Right lobe of liver (tissue), 6 donors: ENCODE measurements around the gene HOXA13. TPM values are rescaled to one million over a fixed set of nuclear protein-coding genes. Genes with fewer than 3 reads are reported as not detected.
A peak's percentile ranks its signal among the peaks of the same experiment; 100 is the strongest.

Source experiments
- ATAC-seq, 4 donors: fragments of 200-7000 bp; cut with Tn5 transposase; one replicate each; pipeline ENCODE4 v1.9.1; 2020; ENCODE audit warnings: mild to moderate bottlenecking in 4 of 4, moderate library complexity in 4 of 4
- DNase-seq, 3 donors: peaks; one replicate each; pipeline ENCODE4 v3.0.0-alpha.2; 2020
- H3K27ac ChIP-seq, 3 donors: fragments of 200-600 bp; one replicate each; pipeline ENCODE4 v1.8.0; 2022
- H3K27me3 ChIP-seq, 2 donors: fragments of 200-600 bp; one replicate each; pipeline ENCODE4 v1.8.0; 2022
- H3K36me3 ChIP-seq, 4 donors: fragments of 200-600 bp; sonication (generic) in 1 of 4; one replicate each; pipeline versions ENCODE4 v1.5.1 to v1.8.0; 2017 to 2022; ENCODE audit warnings: control low read depth in 1 of 4
- H3K4me1 ChIP-seq, 4 donors: fragments of 200-600 bp; sonication (generic) in 1 of 4; one replicate each; pipeline versions ENCODE4 v1.5.1 to v1.8.0; 2017 to 2022; ENCODE audit warnings: control low read depth in 1 of 4
- H3K4me3 ChIP-seq, 3 donors: fragments of 200-600 bp; one replicate each; pipeline ENCODE4 v1.8.0; 2022
- H3K9me3 ChIP-seq, 4 donors: fragments of 200-600 bp; sonication (generic) in 1 of 4; one replicate each; pipeline versions ENCODE4 v1.5.1 to v1.8.0; 2017 to 2022; ENCODE audit warnings: control low read depth in 1 of 4
- CTCF ChIP-seq, 4 donors: fragments of 200-600 bp in 3 of 4; fragments of 450-650 bp in 1 of 4; IDR thresholded peaks; one replicate each; pipeline versions ENCODE4 v1.5.1 to v1.8.0; 2016 to 2022; ENCODE audit warnings: antibody characterized with exemption in 4 of 4, mild to moderate bottlenecking in 2 of 4
- POLR2A ChIP-seq: fragments of 450-650 bp; IDR thresholded peaks from one replicate; pipeline ENCODE4 v1.6.1; 2017; ENCODE audit warnings: antibody characterized with exemption, mild to moderate bottlenecking
- WGBS: methylation state at CpG from one replicate; pipeline ENCODE4 v1.1.6; 2018; ENCODE audit warnings: low coverage, low lambda C conversion rate; ENCODE audit not compliant: insufficient coverage; ENCODE audit errors: missing lambda C conversion rate; 5-methylcytosine and 5-hydroxymethylcytosine counted together
- intact Hi-C, 2 donors: fragments of 100-400 bp; cut with DNase I; formaldehyde crosslinking; loops; one replicate each; pipeline versions ENCODE4 v1.11.2 to v1.14.1; 2022
- total RNA-seq, 6 experiments: library from RNA; depleted of rRNA in 2 of 6; stranded (reverse); fragments of >200 nt in 2 of 6; fragmentation: NEBNext Ultra II Directional in 3 of 6; extraction: Animal tissue kit (Norgen Biotek cat#: 25700) in 3 of 6; gene quantifications; one replicate each; pipeline versions ENCODE4 v1.1.0 to v1.2.4, GENCODE V29; 2016 to 2023
- donor health status: DM: no; HTN: yes; CAD: no.
- donor health status: DM: no; HTN: no; CAD: no.
- donor health status: DM: no; HTN: no; CAD: no.
- donor health status: DM: no; HTN: yes; CAD: no.
- donor health status: DM: no; HTN: yes; CAD: no.

The HOXA13 gene
- total RNA-seq, 6 experiments from 2014 or later = not detected

DNA sequence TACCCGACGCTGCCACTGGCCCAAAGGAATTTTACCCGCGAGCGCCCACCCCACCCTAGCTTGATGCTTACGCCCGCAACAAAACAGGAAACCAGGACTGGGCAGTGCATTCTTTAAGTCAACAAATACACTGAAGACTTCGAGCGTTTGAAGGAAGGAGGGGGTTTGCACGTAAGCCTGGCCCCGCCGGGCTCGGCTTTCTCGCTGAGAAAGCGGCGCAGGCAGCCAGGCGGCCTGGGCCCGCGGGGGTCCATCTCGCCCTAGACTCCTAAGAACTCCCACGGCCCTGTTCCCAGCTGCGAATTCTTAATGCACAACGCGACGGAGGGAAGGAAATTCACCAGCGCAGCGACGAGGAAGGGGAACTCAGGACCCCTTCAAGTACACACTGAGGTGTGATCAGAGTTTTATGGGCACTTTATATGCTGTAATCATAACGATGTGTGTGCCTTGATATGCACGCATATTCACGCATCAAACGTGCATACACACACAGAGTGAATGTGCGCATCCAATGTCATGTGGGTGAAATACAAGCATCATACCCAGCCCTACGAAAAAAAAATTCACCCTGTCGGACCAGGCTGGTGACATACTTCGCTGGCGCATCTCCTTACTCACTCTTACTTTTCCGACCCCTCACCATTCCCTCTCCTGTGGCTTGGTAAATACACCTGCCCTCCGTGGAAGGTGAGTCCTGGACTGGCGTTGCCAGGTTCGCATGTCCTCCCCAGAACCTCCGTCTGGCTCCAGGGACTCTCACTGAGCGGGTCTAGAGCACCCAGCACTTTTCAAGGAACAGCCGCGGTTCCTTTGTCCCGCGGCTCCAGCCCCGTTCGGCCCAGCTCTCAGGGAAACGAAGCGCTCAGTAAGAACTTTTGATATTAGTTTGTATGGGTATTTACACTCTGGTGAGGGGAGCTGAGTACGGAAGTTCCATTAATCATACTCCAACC is 5.7 kb upstream of the HOXA13 start:
- Histone ChIP-seq H3K27ac (no peak overlapping the region), H3K27me3 (peaks cover 33 to 51% of the 10 kb centered on the region in 2 donors), H3K4me3 (no peak overlapping the region), H3K4me1 (peaks cover 0 to 20% (median 5%) of the 10 kb centered on the region in 4 donors), H3K9me3 (no peaks in the 10 kb centered on the region), H3K36me3 (no peaks in the 10 kb centered on the region)
- peak in 1 of 3 donors; percentile 14 for DNase-seq
- 11% methylated on average over 48 of the region's 52 CpGs for WGBS
- intact Hi-C loops = loop anchor here in 1 of 2 donors (10.0 kb wide), 1 partner anchor 819 kb away; no protein-coding TSS in a partner anchor
- ATAC-seq = no peak
- TF ChIP-seq POLR2A (no peak), CTCF (IDR thresholded peaks at IDR 0.05) (no peak)

GRCh38 chr7:27204851-27205322 is 5.0 kb upstream of the HOXA13 start:
- ATAC-seq (peak in 3 of 4 donors; percentile 7 to 13 (median 8)), DNase-seq (peak in 1 of 3 donors; percentile 52)
- TF ChIP-seq POLR2A (no peak), CTCF (IDR thresholded peaks at IDR 0.05) (no peak)
- Histone ChIP-seq H3K27me3 (peaks cover 33 to 56% of the 10 kb centered on the region in 2 donors), H3K36me3 (no peaks in the 10 kb centered on the region), H3K4me1 (peaks cover 0 to 25% (median 5%) of the 10 kb centered on the region in 4 donors), H3K27ac (no peak overlapping the region), H3K4me3 (no peak overlapping the region), H3K9me3 (no peaks in the 10 kb centered on the region)
- 0% methylated on average over 11 of the region's 41 CpGs for WGBS
- intact Hi-C loops = loop anchor here in 1 of 2 donors (10.0 kb wide), 1 partner anchor 820 kb away; no protein-coding TSS in a partner anchor

- no peak for TF ChIP-seq POLR2A
- no peak for TF ChIP-seq CTCF (IDR thresholded peaks at IDR 0.05)
- Histone ChIP-seq H3K36me3 (no peaks in the 10 kb centered on the region), H3K27ac (no peak overlapping the region), H3K9me3 (no peaks in the 10 kb centered on the region), H3K4me3 (no peak overlapping the region), H3K4me1 (peaks cover 0 to 25% (median 5%) of the 10 kb centered on the region in 4 donors), H3K27me3 (peaks cover 33 to 59% of the 10 kb centered on the region in 2 donors)
- WGBS = 13% methylated on average over 4 of the region's 4 CpGs
- ATAC-seq = no peak
- intact Hi-C loops = loop anchor here in 1 of 2 donors (10.0 kb wide), 1 partner anchor 821 kb away; no protein-coding TSS in a partner anchor
- no peak for DNase-seq
Measured at GRCh38 chr7:27203964-27204594, 4.2 kb upstream of the HOXA13 start.

DNA sequence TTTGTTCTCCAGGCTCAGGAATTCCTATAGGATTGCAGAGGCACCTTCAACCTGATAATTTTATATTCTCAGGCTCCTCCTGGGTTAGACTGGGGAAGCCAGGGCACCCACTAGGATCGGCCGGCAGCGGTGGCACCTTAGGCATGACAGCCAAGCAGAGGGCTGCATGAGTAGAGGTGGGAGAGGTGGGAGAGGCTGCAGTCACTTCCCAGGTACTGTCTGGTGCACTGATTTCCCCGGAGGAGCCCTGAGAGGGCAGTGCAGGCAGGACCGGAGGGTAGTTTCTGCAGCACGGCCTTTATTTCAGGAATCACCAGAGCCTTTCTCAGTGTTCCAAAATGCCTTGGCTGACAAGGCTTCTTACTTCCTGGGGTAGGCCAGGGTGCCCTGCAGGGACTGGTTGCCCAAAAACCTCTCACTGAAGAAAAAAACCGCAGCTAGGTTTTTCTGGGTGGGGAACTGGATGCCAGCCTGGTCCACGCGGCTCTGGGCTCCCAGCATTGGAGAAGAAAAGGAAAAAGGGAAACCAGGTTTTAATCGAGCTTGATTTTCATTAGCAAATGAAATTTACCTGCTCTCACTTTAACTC is 3.6 kb upstream of the HOXA13 start:
- WGBS = 14% methylated on average over 9 of the region's 10 CpGs
- ATAC-seq (no peak), DNase-seq (no peak)
- Histone ChIP-seq H3K4me3 (no peak overlapping the region), H3K36me3 (no peaks in the 10 kb centered on the region), H3K27ac (no peak overlapping the region), H3K4me1 (peaks cover 0 to 25% (median 5%) of the 10 kb centered on the region in 4 donors), H3K27me3 (peaks cover 39 to 65% of the 10 kb centered on the region in 2 donors), H3K9me3 (no peaks in the 10 kb centered on the region)
- TF ChIP-seq CTCF (IDR thresholded peaks at IDR 0.05) (no peak), POLR2A (no peak)
- intact Hi-C loops = loop anchor here in 1 of 2 donors (10.0 kb wide), 1 partner anchor 821 kb away; no protein-coding TSS in a partner anchor
